A549 (cell line): ENCODE measurements around the gene ZNF423.

Source experiments
- EP300 ChIP-seq, 2 experiments: fragments of >200 bp; sonication (Bioruptor Twin); formaldehyde crosslinking; IDR thresholded peaks; 2 replicates in 1 of 2; 3 replicates in 1 of 2; pipeline ENCODE4 v1.6.1; 2016 to 2017
- POLR2A ChIP-seq: IDR thresholded peaks from 2 replicates; pipeline ENCODE4 v1.6.1; 2012; ENCODE audit warnings: mild to moderate bottlenecking, low read length
- TF ChIP-seq, protein P1 (sequence below): fragments of >200 bp; sonication (Bioruptor Twin); formaldehyde crosslinking; IDR thresholded peaks from 3 replicates; pipeline ENCODE4 v1.5.1; 2016
- TF ChIP-seq, protein P2 (sequence below): fragments of 200-600 bp; sonication (generic); IDR thresholded peaks from 2 replicates; pipeline ENCODE4 v1.6.1; 2016; ENCODE audit warnings: antibody characterized with exemption, mild to moderate bottlenecking, moderate library complexity

DNA sequence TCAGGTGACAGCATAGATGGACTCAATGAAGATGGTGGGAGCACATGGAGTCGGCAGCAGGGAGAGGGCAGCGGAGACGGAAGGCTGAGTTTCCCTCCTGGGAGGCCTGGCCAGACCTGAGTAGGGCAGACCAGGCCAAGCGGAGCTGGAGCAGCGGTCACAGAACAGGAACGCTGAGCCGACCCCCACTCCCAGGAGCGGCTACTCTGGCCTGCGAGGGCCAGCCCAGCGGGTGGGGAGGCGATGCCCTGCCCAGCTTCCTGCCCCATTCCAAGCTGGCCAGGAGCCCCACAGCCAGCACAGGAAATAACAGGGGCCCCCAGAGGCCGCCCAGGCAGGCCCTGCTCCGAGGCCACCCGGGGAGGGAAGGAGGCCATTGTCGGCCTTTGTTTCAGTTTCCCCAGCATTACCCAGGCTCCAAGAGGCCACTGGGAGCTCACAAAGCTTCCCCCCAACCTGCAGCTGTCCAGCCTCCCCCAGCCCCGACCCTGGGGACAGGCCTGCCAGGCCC, 79.8 kb downstream of the ZNF423 start:
- no peak for TF ChIP-seq POLR2A
- TF ChIP-seq, protein P1, sequence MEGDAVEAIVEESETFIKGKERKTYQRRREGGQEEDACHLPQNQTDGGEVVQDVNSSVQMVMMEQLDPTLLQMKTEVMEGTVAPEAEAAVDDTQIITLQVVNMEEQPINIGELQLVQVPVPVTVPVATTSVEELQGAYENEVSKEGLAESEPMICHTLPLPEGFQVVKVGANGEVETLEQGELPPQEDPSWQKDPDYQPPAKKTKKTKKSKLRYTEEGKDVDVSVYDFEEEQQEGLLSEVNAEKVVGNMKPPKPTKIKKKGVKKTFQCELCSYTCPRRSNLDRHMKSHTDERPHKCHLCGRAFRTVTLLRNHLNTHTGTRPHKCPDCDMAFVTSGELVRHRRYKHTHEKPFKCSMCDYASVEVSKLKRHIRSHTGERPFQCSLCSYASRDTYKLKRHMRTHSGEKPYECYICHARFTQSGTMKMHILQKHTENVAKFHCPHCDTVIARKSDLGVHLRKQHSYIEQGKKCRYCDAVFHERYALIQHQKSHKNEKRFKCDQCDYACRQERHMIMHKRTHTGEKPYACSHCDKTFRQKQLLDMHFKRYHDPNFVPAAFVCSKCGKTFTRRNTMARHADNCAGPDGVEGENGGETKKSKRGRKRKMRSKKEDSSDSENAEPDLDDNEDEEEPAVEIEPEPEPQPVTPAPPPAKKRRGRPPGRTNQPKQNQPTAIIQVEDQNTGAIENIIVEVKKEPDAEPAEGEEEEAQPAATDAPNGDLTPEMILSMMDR: no peak
- TF ChIP-seq, protein P2, sequence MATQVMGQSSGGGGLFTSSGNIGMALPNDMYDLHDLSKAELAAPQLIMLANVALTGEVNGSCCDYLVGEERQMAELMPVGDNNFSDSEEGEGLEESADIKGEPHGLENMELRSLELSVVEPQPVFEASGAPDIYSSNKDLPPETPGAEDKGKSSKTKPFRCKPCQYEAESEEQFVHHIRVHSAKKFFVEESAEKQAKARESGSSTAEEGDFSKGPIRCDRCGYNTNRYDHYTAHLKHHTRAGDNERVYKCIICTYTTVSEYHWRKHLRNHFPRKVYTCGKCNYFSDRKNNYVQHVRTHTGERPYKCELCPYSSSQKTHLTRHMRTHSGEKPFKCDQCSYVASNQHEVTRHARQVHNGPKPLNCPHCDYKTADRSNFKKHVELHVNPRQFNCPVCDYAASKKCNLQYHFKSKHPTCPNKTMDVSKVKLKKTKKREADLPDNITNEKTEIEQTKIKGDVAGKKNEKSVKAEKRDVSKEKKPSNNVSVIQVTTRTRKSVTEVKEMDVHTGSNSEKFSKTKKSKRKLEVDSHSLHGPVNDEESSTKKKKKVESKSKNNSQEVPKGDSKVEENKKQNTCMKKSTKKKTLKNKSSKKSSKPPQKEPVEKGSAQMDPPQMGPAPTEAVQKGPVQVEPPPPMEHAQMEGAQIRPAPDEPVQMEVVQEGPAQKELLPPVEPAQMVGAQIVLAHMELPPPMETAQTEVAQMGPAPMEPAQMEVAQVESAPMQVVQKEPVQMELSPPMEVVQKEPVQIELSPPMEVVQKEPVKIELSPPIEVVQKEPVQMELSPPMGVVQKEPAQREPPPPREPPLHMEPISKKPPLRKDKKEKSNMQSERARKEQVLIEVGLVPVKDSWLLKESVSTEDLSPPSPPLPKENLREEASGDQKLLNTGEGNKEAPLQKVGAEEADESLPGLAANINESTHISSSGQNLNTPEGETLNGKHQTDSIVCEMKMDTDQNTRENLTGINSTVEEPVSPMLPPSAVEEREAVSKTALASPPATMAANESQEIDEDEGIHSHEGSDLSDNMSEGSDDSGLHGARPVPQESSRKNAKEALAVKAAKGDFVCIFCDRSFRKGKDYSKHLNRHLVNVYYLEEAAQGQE: no peak
- no peak for TF ChIP-seq EP300 (IDR thresholded peaks at IDR 0.05)
